Gastroesophageal sphincter (tissue), 4 donors: ENCODE data around the gene DCLK1. TPM values are rescaled to one million over a fixed set of nuclear protein-coding genes. Genes with fewer than 3 reads are reported as not detected.

Experiments used
- ATAC-seq: fragments of 150-250 bp; one replicate; pipeline ENCODE4 v1.9.1; 2016; ENCODE audit warnings: mild to moderate bottlenecking, moderate library complexity
- H3K27ac ChIP-seq, 4 donors: fragments of 200-600 bp; sonication (generic) in 3 of 4; 1 replicate in 3 of 4; 2 replicates in 1 of 4; pipeline ENCODE4 v1.5.1; 2016 to 2019
- H3K27me3 ChIP-seq: fragments of 200-600 bp; sonication (generic); one replicate; pipeline ENCODE4 v1.5.1; 2019
- H3K36me3 ChIP-seq, 2 donors: fragments of 200-600 bp; sonication (generic); one replicate each; pipeline ENCODE4 v1.5.1; 2019; ENCODE audit warnings: control low read depth in 1 of 2
- H3K4me1 ChIP-seq, 3 donors: fragments of 200-600 bp; sonication (generic); 1 replicate in 2 of 3; 2 replicates in 1 of 3; pipeline ENCODE4 v1.5.1; 2016 to 2019; ENCODE audit warnings: control low read depth in 2 of 3
- H3K4me3 ChIP-seq, 2 donors: fragments of 200-600 bp; sonication (generic); one replicate each; pipeline ENCODE4 v1.5.1; 2019; ENCODE audit warnings: mild to moderate bottlenecking in 1 of 2, moderate library complexity in 1 of 2
- H3K9me3 ChIP-seq, 3 donors: fragments of 200-600 bp; sonication (generic); one replicate each; pipeline ENCODE4 v1.5.1; 2017 to 2019; ENCODE audit warnings: control low read depth in 2 of 3
- CTCF ChIP-seq, 4 experiments: fragments of 200-600 bp in 2 of 4; fragments of 450-650 bp in 2 of 4; sonication (generic) in 1 of 4; IDR thresholded peaks; one replicate each; pipeline ENCODE4 v1.5.1; 2017 to 2019; ENCODE audit warnings: antibody characterized with exemption in 4 of 4, mild to moderate bottlenecking in 2 of 4, moderate library complexity in 2 of 4
- EP300 ChIP-seq: sonication (generic); formaldehyde crosslinking; IDR thresholded peaks from one replicate; pipeline ENCODE4 v1.6.1; 2017; ENCODE audit warnings: antibody characterized with exemption, mild to moderate bottlenecking
- POLR2A ChIP-seq, 2 donors: fragments of 450-650 bp; IDR thresholded peaks; one replicate each; pipeline ENCODE4 v1.6.1; 2017; ENCODE audit warnings: antibody characterized with exemption in 2 of 2, mild to moderate bottlenecking in 2 of 2, moderate library complexity in 1 of 2
- POLR2AphosphoS5 ChIP-seq: sonication (generic); formaldehyde crosslinking; IDR thresholded peaks from one replicate; pipeline ENCODE4 v1.6.1; 2017; ENCODE audit warnings: antibody characterized with exemption
- WGBS, 2 donors: methylation state at CpG; one replicate each; pipeline ENCODE4 v1.1.5; 2018; ENCODE audit warnings: low coverage in 1 of 2; 5-methylcytosine and 5-hydroxymethylcytosine counted together
- total RNA-seq, 4 donors: library from RNA; depleted of rRNA; stranded (reverse); fragments of >200 nt; gene quantifications; one replicate each; pipeline ENCODE4 v1.1.0, GENCODE V29; 2016

DCLK1 gene
- total RNA-seq, 4 donors from 2014 or later, result 26.9 to 68.3 (median 30.3) TPM

- WGBS, 2 donors, result 94 to 96% methylated on average over 2 of the region's 2 CpGs
- H3K9me3 ChIP-seq, result no peaks in the 10 kb centered on the region
- TF ChIP-seq CTCF (IDR thresholded peaks at IDR 0.05) (no peak), POLR2A (IDR thresholded peaks at IDR 0.05) (no peak), POLR2AphosphoS5 (no peak)
- no peak for ATAC-seq
- H3K36me3 ChIP-seq, result no peaks in the 10 kb centered on the region
- H3K27ac ChIP-seq, result no peak overlapping the region
- no peak overlapping the region for H3K4me3 ChIP-seq
- H3K27me3 ChIP-seq, result no peaks in the 10 kb centered on the region
- H3K4me1 ChIP-seq, result no peaks in the 10 kb centered on the region
Measured at GRCh38 chr13:35761440-35762252, 369.5 kb downstream of the DCLK1 start.

GRCh38 chr13:35760735-35761281, 370.4 kb downstream of the DCLK1 start:
- 73 to 81% methylated on average over 10 to 12 of the region's 13 CpGs for WGBS, 2 donors
- Histone ChIP-seq H3K36me3 (no peaks in the 10 kb centered on the region), H3K9me3 (no peaks in the 10 kb centered on the region), H3K27ac (no peak overlapping the region), H3K4me1 (no peaks in the 10 kb centered on the region), H3K4me3 (no peak overlapping the region), H3K27me3 (no peaks in the 10 kb centered on the region)
- TF ChIP-seq EP300 (no peak), POLR2A (IDR thresholded peaks at IDR 0.05) (no peak), CTCF (IDR thresholded peaks at IDR 0.05) (no peak), POLR2AphosphoS5 (no peak)
- ATAC-seq, result no peak

GRCh38 chr13:35747594-35747993, 383.6 kb downstream of the DCLK1 start:
- ATAC-seq, result no peak
- 100% methylated on average over 2 of the region's 2 CpGs; no CpG with 5 or more reads in 1 of the 2 donors for WGBS, 2 donors
- H3K4me3 ChIP-seq, result no peak overlapping the region
- no peaks in the 10 kb centered on the region for H3K36me3 ChIP-seq
- no peaks in the 10 kb centered on the region for H3K27me3 ChIP-seq
- no peaks in the 10 kb centered on the region for H3K9me3 ChIP-seq
- no peak for TF ChIP-seq POLR2AphosphoS5
- TF ChIP-seq CTCF (IDR thresholded peaks at IDR 0.05), result no peak
- no peak for TF ChIP-seq POLR2A (IDR thresholded peaks at IDR 0.05)
- no peak for TF ChIP-seq EP300
- no peak overlapping the region for H3K27ac ChIP-seq
- no peaks in the 10 kb centered on the region for H3K4me1 ChIP-seq

GRCh38 chr13:35744566-35745178, 386.5 kb downstream of the DCLK1 start:
- no peaks in the 10 kb centered on the region for H3K9me3 ChIP-seq
- H3K36me3 ChIP-seq, result no peaks in the 10 kb centered on the region
- no peaks in the 10 kb centered on the region for H3K27me3 ChIP-seq
- no peaks in the 10 kb centered on the region for H3K4me1 ChIP-seq
- H3K27ac ChIP-seq, result no peak overlapping the region
- no peak for TF ChIP-seq POLR2A (IDR thresholded peaks at IDR 0.05)
- no peak for TF ChIP-seq CTCF (IDR thresholded peaks at IDR 0.05)
- TF ChIP-seq POLR2AphosphoS5, result no peak
- no peak for TF ChIP-seq EP300
- no peak overlapping the region for H3K4me3 ChIP-seq
- no peak for ATAC-seq
- WGBS, 2 donors, result 23 to 37% methylated on average over 5 to 6 of the region's 9 CpGs
